Stimulated activated CD4-positive, alpha-beta T cell treated with anti-CD3 and anti-CD28 coated beads, Interleukin-1b, Interleukin-23, amount 100 ng/mL, for 4 hours (primary cell): ENCODE data around the gene TP63.
"Not testable (repeated sequence)": the region's sequence is repeated elsewhere in the genome, so short reads cannot be mapped to it uniquely, and the experiment has no call there.

Experiments used
- DNase-seq, 2 donors: peaks; one replicate each; pipeline ENCODE4 v3.0.0-alpha.2; 2020; ENCODE audit warnings: low read depth in 2 of 2

Gene TP63

DNA sequence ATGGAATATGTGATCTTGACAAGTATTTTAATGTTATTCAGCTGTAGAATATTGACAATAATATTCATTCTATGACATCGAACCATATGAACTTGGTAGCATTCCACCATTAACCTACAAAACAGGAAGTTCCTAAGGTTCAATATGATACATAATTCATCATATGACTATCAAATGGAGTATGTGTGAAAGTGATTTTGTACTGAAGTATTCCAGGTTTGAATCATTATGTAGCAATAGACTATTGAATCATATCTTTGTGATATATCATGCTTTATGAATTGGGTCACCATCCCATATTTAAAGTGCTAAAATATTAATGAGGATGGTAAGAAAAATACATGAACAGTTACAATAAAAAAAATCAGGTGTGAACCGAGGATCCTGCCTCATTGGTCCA, 95.1 kb downstream of the TP63 start:
- DNase-seq, result no peak

DNA sequence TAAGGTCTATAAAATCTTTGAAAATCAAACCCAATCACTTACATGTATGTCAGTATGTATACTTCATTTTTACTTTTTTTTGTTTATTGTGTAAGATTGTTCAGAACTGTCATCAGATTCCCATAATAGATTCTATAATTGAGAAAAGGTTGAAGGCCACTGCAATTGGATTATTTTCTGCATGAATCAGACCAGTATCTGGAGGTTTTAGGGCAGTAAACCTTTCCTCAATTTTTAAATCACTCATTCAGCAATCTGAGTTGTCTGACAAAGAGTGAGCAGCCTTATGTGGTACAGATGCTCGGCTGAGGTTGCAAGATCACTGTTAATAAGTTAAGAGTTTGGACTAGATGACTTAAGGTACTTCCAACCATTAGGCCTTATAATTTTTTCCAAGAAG, 96.0 kb downstream of the TP63 start:
- DNase-seq, result no peak

DNA sequence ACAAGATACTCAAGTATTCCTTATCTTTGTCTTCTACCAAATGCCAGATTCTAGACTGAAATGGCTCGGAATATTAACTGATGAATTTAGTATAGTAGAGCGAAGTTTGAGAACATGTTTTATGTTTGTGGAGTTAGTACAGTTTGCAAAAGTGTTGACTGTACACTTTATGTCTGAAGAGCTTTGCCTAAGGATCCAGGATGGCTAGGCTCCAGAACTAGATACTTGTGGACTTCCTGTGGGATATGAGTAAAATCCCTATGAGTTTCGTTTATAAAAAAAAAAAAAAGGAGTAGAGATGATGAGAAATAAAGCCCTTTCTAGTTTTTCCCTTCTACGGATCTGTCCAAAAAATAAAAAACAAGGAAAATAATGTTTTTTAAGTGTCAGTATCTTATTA, 96.7 kb downstream of the TP63 start:
- DNase-seq, result no peak

DNA sequence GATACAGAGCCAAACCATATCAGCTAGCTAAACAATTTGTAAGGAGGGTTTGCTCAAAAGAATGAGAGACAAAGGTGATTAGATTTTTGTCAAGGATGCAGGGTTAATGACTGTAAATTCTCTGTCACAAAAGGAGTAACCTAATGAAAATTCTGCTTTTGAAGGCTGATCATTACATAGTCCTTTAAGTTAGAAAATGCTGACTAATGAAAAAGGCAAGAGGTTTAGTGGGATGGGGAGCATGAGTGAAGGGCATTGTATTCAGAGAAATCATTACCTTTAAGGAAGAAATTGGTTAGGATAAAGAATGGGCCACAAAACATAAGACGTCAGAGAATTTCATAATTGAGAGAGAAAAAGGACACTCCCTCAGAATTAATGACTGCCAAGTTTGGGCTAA, 97.7 kb downstream of the TP63 start:
- no peak for DNase-seq

DNA sequence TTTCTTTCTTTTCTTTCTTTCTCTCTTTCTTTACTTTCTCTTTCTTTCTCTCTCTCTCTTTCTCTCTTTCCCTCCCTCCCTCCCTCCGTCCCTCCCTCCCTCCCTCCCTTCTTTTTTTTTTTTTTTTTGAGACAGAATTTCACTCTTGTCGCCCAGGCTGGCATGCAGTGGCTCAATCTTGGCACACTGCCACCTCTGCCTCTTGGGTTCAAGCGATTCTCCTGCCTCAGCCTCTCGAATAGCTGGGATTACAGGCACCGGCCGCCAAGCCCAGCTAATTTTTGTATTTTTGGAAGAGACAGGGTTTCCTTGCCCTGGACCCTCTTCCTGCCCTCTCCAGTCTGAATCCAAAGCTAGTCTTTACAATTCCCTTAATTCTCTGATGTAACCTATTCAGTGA, 102.9 kb downstream of the TP63 start:
- DNase-seq, result no peak

DNA sequence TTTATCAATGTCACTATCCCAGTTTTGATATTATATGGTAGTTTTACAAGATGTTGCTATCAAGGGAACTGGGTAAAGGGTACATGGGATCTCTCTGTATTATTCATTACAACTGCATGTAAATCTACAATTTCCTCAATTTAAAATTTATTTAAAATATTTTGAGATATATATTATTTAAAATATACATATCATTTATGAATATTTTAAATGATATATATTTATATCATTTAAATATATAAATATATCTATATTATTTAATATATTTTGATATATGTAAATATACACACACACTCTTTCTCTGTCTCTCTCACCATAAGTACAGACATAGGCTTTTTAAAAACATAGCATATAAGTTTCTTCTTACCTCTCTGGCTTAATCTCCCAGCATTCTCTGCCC, 104.7 kb downstream of the TP63 start:
- DNase-seq, result no peak

DNA sequence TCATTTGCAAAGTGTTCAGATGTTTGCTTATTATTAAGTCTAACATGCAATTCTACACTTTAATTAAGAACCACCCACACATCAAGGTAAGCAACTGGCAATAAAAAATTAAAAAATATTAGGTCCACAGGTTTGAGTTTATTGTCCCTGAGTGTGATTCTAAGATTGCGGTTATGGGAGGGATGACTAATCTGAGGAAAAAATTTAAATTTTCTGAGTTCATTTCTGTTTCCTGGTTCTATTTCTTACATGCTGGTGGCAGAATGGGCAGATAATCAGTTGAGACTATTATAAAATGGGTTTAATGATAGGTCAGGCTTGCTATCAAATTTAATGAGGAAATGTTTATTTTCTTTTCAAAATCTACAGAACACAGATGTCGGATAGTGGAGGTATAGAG, 105.9 kb downstream of the TP63 start:
- no peak for DNase-seq

DNA sequence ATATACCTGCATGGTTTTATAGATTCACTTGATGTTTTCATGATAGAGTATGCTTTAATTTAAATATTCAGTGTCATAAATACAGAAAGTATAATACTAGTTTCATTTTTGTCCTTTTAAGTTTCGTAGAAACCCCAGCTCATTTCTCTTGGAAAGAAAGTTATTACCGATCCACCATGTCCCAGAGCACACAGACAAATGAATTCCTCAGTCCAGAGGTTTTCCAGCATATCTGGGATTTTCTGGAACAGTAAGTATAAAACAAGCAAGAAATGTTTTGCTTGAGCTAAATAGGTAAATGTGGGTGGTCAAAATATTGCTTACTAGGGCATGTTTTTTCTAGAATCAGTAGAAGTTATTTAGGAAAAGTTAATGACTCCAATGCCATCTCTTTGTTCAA, 106.4 kb downstream of the TP63 start:
- no peak for DNase-seq

DNA sequence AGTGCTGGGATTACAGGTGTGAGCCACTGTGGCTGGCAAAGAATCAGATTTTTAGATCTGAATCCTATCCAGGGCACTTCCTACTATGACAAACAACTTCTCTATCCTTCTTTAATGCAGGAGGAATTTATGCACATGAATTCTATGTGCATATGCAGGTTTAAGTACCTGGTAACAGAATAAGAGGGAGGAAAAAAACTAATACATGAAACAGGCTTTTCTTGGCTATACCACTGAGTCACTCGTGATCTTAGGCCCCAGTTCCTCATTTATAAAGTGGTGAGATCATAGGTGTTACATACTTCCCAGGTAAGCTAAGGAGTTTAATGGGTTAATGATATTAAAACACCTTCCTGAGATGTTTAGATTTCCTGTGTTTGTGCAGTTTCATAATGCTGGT, 108.2 kb downstream of the TP63 start:
- no peak for DNase-seq

DNA sequence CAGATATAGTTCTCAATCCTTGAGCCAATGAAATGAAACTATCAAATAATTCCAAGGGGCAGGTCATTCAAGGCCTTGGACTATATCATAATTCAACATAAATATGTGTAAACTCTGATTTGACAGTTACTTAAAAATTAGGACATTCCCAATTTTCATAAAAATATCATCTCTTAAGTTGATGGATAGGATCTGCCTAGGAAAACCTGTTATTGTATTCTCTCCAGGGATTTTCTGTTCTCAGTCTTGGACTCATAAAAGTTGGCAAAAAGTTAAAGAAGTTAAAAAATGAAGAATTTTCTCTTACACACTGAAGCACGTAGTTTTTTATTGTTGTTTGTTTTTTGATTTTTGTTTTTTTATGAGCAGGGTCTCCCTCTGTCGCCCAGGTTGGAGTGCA, 109.0 kb downstream of the TP63 start:
- DNase-seq, result no peak

DNA sequence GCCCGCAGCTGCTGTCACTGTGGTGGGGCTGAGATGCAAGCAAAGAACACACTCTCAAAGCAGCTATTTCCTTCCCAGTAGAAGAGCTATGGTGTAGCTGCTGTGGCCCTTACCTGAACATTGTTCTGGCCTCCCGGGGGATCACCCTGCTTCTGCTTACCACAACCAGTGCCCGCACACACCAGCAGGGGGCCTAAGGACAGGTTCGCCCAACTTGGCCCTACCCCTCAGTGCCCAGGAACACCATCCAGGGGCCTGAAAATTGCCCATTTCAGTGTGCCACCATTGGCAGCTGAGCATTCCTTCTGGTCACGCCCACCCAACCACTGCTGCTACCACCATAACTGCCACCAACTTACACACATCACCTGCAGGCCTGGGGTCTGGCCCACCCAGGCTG, 113.0 kb downstream of the TP63 start:
- no peak for DNase-seq

DNA sequence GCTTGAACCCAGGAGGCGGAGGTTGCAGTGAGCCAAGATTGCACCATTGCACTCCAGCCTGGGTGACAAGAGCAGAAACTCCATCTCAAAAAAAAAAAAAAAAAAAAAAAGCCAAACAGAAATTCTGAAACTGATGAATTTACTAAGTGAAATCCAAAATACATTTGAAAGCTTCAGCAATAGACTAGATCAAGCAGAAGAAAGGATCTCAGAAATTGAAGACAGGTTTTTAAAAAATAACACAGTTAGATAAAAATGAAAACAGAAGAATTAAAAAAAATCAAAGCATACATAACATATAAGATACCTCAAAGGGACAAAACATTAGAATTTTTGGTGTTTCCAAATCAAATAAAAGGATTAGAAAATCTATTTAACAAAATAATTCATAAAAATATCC, 114.4 kb downstream of the TP63 start:
- no peak for DNase-seq

DNA sequence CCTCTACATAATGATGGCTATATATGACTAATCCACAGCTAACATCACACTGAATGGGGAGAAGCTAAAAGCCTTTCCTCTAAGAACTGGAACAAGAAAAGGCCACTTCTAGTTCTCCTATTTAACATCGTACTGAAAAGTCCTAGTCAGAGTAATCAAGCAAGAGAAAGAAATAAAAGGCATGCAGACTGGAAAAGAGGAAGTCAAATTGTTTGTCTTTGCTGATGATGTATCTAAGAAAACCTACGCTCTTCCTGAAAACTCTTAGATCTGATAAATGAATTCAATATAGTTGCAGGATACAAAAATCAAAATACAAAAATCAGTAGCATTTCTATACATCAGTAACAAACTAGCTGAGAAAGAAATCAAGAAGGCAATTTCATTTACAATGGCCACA, 116.9 kb downstream of the TP63 start:
- no peak for DNase-seq

DNA sequence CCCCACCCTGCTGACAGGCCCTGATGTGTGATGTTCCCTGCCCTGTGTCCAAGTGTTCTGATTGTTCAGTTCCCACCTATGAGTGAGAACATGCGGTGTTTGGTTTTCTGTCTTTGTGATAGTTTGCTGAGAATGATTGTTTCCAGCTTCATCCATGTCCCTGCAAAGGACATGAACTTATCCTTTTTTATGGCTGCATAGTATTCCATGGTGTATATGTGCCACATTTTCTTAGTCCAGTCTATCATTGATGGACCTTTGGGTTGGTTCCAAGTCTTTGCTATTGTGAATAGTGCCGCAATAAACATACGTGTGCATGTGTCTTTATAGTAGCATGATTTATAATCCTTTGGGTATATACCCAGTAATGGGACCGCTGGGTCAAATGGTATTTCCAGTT, 119.8 kb downstream of the TP63 start:
- DNase-seq, result not testable (repeated sequence)

DNA sequence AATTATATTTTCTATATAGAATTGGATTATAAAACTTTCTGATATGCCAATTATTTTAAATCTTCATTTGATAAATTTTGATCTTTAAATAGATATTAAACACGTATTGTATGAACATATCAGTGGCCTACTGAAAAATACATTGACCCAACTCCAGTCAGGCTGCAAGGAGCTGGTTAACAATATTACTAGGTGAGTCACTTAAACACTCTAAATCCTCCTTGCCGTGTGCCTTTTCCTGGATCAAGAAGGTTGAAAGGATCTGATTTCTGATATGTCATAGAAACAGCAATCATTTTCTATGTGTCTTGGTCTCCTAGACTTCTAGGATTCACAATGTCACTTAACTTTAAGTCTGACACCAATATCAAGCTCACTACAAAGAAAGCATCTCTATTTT, 123.2 kb downstream of the TP63 start:
- DNase-seq, result no peak

DNA sequence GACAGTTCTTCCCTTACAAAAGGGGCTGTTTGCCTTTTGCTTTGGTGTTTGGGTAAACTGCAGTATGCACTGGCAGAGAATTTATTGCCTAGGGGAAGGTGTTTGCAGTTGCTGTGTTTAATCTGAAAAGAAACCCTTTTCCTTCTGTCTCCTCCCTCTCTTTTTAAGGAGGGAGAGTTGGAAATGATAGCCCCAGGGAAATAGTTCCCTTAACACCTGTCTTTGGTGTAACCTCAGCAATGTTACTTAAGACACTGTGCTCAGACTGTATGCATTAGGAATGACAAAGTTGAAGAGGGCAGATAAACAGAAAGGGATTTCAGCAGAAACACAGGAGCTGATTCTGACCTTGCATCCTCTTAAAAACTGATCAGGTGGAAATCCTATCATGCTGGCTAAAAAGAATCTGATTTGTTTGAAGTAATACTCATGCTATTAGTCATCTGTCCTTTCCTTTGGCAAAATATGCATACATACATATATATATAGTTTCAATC, 125.4 kb downstream of the TP63 start:
- DNase-seq, result no peak

DNA sequence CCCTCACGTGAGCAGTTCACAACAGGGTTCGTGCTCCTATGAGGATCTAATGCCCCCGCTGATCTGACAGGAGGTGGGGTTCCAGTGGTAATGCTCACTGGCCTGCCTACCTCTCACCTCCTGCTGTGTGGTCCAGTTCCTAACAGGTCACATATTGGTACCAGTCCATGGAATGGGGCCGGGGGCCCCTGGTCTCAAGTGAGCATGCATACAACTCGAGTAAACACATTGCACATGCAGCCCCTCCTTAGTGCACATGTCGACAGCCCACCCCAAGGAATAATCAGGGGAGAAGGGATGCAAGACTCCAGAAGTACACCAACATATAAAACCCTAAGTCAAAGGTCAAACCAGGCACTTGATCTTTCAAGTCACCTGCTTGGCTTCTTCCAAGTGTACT, 127.0 kb downstream of the TP63 start:
- no peak for DNase-seq

DNA sequence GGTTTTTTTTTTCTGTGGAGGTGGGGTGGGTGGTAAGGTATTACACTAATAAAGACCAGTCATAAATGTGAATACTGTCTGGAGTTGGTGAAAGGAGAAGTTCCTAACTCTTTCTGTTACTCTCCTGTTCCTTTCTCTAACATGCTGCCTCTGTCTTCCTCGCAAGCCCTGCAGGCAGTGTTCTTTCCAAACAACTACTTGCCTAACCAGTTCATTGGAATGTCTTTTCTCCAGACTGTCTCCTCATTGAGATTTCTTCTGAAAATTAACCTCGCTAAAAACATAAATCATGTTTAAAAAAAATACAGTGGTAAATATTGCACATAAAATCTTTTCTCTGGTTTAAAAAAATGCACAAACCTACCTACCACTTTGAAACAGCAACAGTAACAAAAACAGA, 135.2 kb downstream of the TP63 start:
- DNase-seq, result no peak

DNA sequence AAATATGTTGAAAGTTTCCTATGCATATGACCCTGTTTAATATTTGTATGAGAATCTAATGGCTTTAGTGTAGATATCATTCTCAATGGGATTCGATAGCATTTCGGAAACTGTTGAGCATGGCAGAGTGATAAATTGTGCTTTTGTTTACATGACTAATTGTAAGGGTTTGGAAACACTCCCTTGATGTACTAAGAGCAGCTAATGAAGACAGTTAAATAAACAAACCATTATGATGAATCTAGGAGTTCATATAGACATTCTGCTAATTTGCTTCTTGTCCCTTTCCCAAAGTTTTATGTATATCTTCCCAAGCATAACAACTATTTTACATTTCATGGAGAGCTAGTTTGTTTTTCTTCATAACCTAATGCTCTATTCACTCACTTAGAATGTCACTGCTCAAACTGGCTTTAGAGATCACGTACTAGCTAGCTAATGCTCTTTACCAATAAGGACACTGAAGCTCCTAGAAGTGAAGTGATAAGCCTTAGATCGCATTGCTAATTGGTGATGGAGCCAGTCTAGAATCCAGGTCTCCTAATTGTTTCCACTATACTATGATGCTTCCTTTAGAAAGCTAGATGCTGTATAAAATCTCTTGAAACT, 140.8 kb downstream of the TP63 start:
- no peak for DNase-seq

DNA sequence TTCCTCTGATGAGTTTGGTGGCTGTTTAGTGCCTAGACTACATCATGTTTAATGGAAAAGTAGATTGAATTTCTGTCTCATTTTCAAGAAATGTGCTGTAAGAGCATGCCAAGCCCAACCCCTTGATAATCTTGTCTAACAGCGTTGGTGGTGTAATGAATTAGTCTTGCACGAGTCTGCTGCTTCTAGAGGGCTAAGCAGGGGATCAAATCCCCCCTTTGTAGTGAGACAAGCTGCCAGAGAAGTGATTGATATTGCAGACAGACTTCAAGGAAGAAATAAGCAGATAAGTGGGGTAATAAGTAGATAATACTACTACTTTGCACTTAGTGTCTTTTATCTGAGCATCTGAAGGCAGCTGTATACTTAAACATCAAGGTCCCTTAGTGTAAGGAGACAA, 141.4 kb downstream of the TP63 start:
- DNase-seq, result no peak

DNA sequence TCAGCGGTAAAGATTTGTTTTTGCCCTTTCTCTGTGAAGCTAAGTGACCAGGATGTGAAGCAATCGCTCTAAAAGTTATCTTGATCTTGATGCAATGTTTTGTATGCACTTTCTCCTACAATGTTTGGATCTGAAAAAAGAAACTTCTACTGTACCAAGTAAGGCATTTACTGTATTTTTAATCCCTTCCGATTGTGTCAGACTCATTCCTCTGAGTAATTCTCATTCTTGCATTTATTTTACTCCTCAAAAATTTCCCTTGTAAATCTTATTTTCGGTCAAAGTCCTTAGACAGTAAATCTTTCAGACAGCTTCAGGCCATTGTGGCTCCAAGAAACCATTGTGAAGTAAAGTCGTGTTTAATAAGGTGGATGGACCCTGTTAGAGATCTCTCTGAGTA, 141.9 kb downstream of the TP63 start:
- no peak for DNase-seq

DNA sequence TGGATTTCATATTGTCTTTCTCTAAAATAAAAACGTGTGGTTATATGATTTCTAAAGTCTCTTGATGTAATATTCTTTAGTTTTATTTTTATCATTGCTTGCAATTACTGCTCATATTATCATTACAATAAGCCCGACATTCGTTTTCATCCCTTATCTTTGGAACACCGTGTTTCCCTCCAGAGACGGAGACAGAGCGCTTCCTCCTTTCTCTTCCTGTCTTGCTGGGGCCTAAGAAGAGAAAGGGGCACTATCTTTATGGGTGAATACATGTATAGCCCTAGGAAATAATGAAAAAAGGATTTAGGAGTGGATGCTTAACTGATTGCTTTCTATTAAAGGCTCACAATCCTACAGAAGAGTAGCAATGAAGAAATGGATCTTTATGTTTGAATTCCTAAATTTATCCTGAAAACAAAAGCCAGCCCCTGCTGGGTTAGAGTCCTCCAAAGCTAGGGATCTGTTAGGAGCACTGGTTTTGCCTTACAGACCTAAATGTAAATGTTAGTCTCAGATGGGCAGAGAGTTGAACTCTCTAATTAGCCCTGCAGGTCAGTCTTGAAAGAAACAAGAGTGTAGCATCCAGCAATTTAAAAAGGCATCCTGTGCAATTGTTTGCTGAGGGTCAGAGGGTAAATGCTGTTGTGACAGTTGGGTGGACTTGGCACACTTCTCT, 145.1 kb downstream of the TP63 start:
- no peak for DNase-seq

DNA sequence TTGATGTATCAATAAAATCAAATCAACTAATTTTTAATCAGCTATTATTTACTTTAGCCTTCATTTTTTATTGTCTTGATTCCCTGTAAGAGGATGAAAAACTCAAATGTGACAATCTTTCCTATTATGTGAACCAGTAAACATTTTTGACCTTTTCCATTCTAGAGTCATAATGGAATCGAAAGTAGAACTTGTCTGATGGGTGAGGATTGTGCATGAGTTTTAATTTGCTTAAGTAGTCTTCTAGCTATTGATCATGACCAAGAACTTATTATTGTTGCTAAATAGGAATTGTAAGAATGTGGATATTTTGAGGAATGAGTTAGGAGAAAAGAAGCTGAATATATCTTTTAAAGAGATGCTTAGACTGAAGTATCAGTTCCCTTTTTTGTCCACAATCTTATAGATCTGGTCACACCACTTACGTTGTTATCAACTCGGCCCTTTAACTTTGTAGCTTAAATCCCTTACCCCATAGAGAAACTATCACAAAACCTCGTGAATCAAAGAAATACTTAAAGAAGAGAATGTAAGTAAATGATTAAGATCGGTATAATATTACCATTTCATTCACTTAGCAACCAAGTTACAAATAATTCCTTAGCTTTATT, 147.3 kb downstream of the TP63 start:
- DNase-seq, result no peak

DNA sequence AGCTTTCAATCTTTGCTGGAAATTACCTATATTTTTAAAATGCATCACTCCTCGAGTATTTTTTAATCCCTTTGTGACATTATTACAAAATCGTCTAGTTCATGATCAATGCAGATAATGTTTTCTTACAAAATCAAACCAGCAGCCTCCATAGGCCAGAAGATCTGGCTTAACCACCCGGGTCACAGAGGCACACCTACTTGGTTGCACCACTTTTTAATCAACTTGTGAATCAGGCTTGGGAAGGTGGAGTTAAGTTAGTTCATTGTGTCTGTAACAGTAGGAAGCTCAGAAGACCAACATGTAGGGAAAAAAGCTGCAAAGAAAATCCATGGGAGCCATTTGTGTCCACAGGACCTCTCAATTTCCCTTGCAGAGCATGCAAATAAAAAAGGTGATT, 148.0 kb downstream of the TP63 start:
- DNase-seq, result no peak
